Lung (tissue), 12 donors: ENCODE results near the gene QRSL1. TPM values are rescaled to one million over a fixed set of nuclear protein-coding genes. Genes with fewer than 3 reads are reported as not detected.

Experiments
- ATAC-seq: fragments of 200-7000 bp; cut with Tn5 transposase; one replicate; pipeline ENCODE4 v1.9.1; 2020; ENCODE audit warnings: moderate number of reproducible peaks; ENCODE audit not compliant: insufficient read depth, low FRiP score
- DNase-seq, 3 donors: peaks; one replicate each; pipeline ENCODE4 v3.0.0-alpha.2; 2013 to 2017
- H3K27ac ChIP-seq, 2 donors: one replicate each; pipeline ENCODE4 v1.5.1; 2013; ENCODE audit warnings: mild to moderate bottlenecking in 2 of 2, moderate library complexity in 2 of 2, control low read depth in 1 of 2, inconsistent platforms in 1 of 2, low read depth in 1 of 2, low read length in 1 of 2
- H3K27me3 ChIP-seq, 3 donors: one replicate each; pipeline ENCODE4 v1.5.1; 2013; ENCODE audit warnings: low read length in 2 of 3; ENCODE audit not compliant: control insufficient read depth in 3 of 3, insufficient read depth in 3 of 3
- H3K36me3 ChIP-seq, 4 donors: one replicate each; pipeline ENCODE4 v1.5.1; 2013; ENCODE audit warnings: low read length in 4 of 4, mild to moderate bottlenecking in 1 of 4, moderate library complexity in 1 of 4; ENCODE audit not compliant: control insufficient read depth in 4 of 4, insufficient read depth in 4 of 4
- H3K4me1 ChIP-seq, 5 donors: one replicate each; pipeline ENCODE4 v1.5.1; 2013; ENCODE audit warnings: low read length in 5 of 5, mild to moderate bottlenecking in 2 of 5, moderate library complexity in 1 of 5; ENCODE audit not compliant: control insufficient read depth in 5 of 5, insufficient read depth in 5 of 5
- H3K4me3 ChIP-seq: one replicate; pipeline ENCODE4 v1.5.1; 2013; ENCODE audit warnings: mild to moderate bottlenecking, control low read depth, moderate library complexity
- H3K9ac ChIP-seq, 2 donors: one replicate each; pipeline ENCODE4 v1.5.1; 2013; ENCODE audit warnings: low read length in 2 of 2, control low read depth in 1 of 2; ENCODE audit not compliant: insufficient read depth in 1 of 2
- H3K9me3 ChIP-seq, 4 donors: one replicate each; pipeline ENCODE4 v1.5.1; 2013; ENCODE audit warnings: low read length in 3 of 4, mild to moderate bottlenecking in 1 of 4, moderate library complexity in 1 of 4; ENCODE audit not compliant: control insufficient read depth in 4 of 4, insufficient read depth in 3 of 4
- CTCF ChIP-seq: IDR thresholded peaks from 2 replicates; pipeline ENCODE4 v1.5.1; 2012; ENCODE audit warnings: mild to moderate bottlenecking; ENCODE audit errors: control extremely low read depth, extremely low read depth
- WGBS, 2 donors: extraction: QIAGEN DNeasy Blood & Tissue Kit; methylation state at CpG; one replicate each; pipeline ENCODE4 v1.1.7; 2013; 5-methylcytosine and 5-hydroxymethylcytosine counted together
- polyA plus RNA-seq, 2 donors: library from polyadenylated mRNA; stranded (reverse); fragments of 200-250 nt; gene quantifications; one replicate each; pipeline ENCODE4 v1.2.1, GENCODE V29; 2013
- total RNA-seq, 2 donors: library from RNA; depleted of rRNA in 1 of 2; stranded (reverse); fragments of >200 nt in 1 of 2; gene quantifications; one replicate each; pipeline ENCODE4 v1.2.1, GENCODE V29; 2014 to 2021
- donor health status: control.
- donor health status: control.
- donor health status: Bipolar disorder and iron deficiency.
- donor health status: healthy.
- donor health status: DM: yes; HTN: yes; CAD: no.

The QRSL1 gene
- total and polyA plus RNA-seq, 4 donors: 5.3 to 14.6 (median 7.1) TPM

- TF ChIP-seq CTCF: no peak
- Histone ChIP-seq H3K9me3 (peaks cover 0 to 3% (median 0%) of the 10 kb centered on the region in 4 donors), H3K36me3 (no peaks in the 10 kb centered on the region), H3K27me3 (no peaks in the 10 kb centered on the region), H3K4me1 (no peaks in the 10 kb centered on the region), H3K4me3 (no peak overlapping the region), H3K27ac (no peak overlapping the region), H3K9ac (no peak overlapping the region)
- DNase-seq (no peak), ATAC-seq (no peak)
- 89 to 90% methylated on average over 6 of the region's 6 CpGs for WGBS, 2 donors
These were observed 75.8 kb downstream of the QRSL1 start for GRCh38 chr6:106705156-106705555.

- Histone ChIP-seq H3K9ac (no peak overlapping the region), H3K27ac (no peak overlapping the region), H3K9me3 (no peaks in the 10 kb centered on the region), H3K4me3 (no peak overlapping the region), H3K27me3 (no peaks in the 10 kb centered on the region), H3K36me3 (no peaks in the 10 kb centered on the region), H3K4me1 (no peaks in the 10 kb centered on the region)
- WGBS, 2 donors: 15 to 60% methylated on average over 1 of the region's 1 CpG
- ATAC-seq (no peak), DNase-seq (no peak)
- TF ChIP-seq CTCF: no peak
These were observed 81.2 kb downstream of the QRSL1 start for GRCh38 chr6:106710580-106710979.

GRCh38 chr6:106714281-106714680 lies 84.9 kb downstream of the QRSL1 start:
- ATAC-seq (no peak), DNase-seq (no peak)
- no peaks in the 10 kb centered on the region for H3K36me3 ChIP-seq
- no peaks in the 10 kb centered on the region for H3K4me1 ChIP-seq
- H3K27ac ChIP-seq: no peak overlapping the region
- TF ChIP-seq CTCF: no peak
- no peaks in the 10 kb centered on the region for H3K27me3 ChIP-seq
- WGBS, 2 donors: 90 to 96% methylated on average over 2 of the region's 2 CpGs
- H3K9me3 ChIP-seq: no peaks in the 10 kb centered on the region
- H3K9ac ChIP-seq: no peak overlapping the region
- no peak overlapping the region for H3K4me3 ChIP-seq

- no peak for TF ChIP-seq CTCF
- H3K36me3 ChIP-seq: no peaks in the 10 kb centered on the region
- H3K9me3 ChIP-seq: no peaks in the 10 kb centered on the region
- H3K27me3 ChIP-seq: no peaks in the 10 kb centered on the region
- no peak overlapping the region for H3K27ac ChIP-seq
- 61 to 71% methylated on average over 5 of the region's 5 CpGs for WGBS, 2 donors
- DNase-seq (no peak), ATAC-seq (no peak)
- no peak overlapping the region for H3K4me3 ChIP-seq
- no peak overlapping the region for H3K9ac ChIP-seq
- H3K4me1 ChIP-seq: no peaks in the 10 kb centered on the region
These were observed 86.5 kb downstream of the QRSL1 start for GRCh38 chr6:106715922-106716321.
